ENCODE data around the gene SPATA13. TPM values are rescaled to one million over a fixed set of nuclear protein-coding genes. Genes with fewer than 3 reads are reported as not detected.

Gene SPATA13
- total RNA-seq, 1 donor from 2014 or later: 38.2 TPM

DNA sequence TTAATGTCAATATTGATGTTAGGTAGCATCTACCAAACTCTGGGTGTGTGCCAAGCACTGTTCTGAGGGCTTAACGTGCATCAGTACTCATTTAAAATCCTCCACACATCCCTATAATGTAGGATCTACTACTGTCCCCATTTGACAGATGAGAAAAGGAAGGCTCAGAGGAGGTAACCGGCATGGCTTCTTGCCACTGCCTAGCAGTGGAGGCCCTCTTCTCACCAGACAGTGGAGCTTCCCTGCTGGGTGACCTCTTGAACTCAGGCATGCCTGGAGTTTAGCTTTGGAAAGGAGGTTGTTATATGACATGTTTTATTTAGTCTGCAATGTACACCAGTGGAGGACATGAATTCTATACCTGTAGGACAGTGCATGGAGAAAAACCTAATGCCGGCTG is 2.1 kb downstream of the SPATA13 start:
- TF ChIP-seq, protein P1, sequence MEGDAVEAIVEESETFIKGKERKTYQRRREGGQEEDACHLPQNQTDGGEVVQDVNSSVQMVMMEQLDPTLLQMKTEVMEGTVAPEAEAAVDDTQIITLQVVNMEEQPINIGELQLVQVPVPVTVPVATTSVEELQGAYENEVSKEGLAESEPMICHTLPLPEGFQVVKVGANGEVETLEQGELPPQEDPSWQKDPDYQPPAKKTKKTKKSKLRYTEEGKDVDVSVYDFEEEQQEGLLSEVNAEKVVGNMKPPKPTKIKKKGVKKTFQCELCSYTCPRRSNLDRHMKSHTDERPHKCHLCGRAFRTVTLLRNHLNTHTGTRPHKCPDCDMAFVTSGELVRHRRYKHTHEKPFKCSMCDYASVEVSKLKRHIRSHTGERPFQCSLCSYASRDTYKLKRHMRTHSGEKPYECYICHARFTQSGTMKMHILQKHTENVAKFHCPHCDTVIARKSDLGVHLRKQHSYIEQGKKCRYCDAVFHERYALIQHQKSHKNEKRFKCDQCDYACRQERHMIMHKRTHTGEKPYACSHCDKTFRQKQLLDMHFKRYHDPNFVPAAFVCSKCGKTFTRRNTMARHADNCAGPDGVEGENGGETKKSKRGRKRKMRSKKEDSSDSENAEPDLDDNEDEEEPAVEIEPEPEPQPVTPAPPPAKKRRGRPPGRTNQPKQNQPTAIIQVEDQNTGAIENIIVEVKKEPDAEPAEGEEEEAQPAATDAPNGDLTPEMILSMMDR (IDR thresholded peaks at IDR 0.05): no peak
- H3K27me3 ChIP-seq: no peaks in the 10 kb centered on the region
- no peaks in the 10 kb centered on the region for H3K4me1 ChIP-seq
- H3K27ac ChIP-seq: no peak overlapping the region
- no peak for DNase-seq (ENCODE audit: low spot score in 2 of 2)
- H3K36me3 ChIP-seq: no peaks in the 10 kb centered on the region
- no peak overlapping the region for H3K4me3 ChIP-seq
- intact Hi-C loops (cut with DNase I): loop anchor here (5.0 kb wide), 1 partner anchor 55 kb away; no protein-coding TSS in a partner anchor
- no peaks in the 10 kb centered on the region for H3K9me3 ChIP-seq

DNA sequence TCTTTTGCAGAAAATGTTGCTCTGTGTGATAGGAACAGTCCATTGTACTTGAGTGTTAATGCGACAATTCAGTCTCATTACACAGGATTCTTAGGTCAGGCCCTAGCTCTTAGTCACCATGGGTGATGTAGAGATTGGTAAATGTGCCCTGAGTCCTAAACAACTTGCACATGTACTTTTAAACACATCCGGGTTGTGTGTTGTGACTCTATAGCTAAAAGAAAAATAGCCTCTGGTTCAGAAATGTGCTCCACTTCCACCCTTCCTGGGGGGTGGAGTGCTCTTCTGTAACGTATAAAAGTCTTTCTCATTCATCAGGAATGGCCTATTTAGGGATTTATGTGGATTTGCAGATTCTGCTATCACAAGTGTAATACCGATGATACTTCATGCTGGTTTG is 5.2 kb downstream of the SPATA13 start:
- Histone ChIP-seq H3K4me3 (no peak overlapping the region), H3K27me3 (no peaks in the 10 kb centered on the region), H3K27ac (no peak overlapping the region), H3K36me3 (no peaks in the 10 kb centered on the region), H3K9me3 (no peaks in the 10 kb centered on the region), H3K4me1 (no peaks in the 10 kb centered on the region)
- intact Hi-C loops (cut with DNase I): no loop called here
- TF ChIP-seq, protein P1 (IDR thresholded peaks at IDR 0.05): no peak
- DNase-seq (ENCODE audit: low spot score in 2 of 2): no peak

DNA sequence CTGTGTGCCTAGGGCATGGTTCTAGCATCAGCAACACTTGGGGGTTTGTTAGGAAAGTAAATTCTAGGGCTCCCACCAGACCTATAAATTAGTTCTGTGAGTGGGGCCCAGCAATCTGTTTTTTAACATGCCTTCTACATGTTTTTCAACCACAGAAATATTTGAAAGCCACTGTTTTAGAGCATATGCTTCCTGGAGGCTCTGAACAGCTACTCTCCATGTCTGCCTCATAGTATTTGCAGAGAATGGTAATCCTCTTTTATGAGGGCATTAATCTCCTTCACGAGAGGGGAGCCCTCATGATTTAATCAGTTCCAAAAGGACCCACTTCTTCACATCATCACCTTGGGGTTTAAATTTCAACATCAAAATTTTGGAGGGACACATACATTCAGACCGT is 6.0 kb downstream of the SPATA13 start:
- Histone ChIP-seq H3K4me3 (no peak overlapping the region), H3K9me3 (no peaks in the 10 kb centered on the region), H3K27me3 (no peaks in the 10 kb centered on the region), H3K36me3 (no peaks in the 10 kb centered on the region), H3K4me1 (no peaks in the 10 kb centered on the region), H3K27ac (no peak overlapping the region)
- DNase-seq (ENCODE audit: low spot score in 2 of 2): no peak
- intact Hi-C loops (cut with DNase I): no loop called here
- TF ChIP-seq, protein P1 (IDR thresholded peaks at IDR 0.05): no peak

DNA sequence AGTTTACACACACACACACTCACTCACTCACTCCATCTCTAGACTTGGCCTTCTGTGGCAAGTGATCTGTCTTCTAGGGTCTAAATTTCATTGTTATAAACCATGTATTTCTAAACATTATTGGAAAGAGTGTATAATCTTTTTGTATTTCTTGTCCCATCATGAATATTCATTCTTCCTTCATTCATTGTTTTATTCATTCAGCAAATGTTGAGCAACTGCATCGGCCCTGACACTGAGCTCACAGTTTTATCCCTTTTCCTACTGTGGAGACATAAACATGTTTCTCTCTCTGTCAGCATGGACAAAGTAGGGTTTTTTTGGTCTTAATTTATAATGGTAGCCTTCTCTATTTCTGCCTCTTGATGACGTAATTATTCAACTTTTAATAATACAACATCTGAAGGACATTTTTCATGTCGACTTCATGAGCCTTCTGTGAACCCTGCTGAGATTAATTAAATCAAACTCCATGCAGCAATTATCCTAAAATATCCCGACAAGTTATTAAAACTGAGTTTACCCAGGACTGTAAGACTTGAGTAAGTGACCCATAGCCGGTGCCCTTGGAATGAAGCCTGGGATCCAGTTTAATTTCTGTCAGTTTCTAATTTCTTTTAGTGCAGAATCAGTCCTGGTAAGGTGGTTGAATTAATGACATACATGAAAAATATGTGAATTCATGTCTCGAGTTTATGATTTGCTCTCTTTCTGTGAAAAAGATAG is 7.3 kb downstream of the SPATA13 start:
- Histone ChIP-seq H3K36me3 (no peaks in the 10 kb centered on the region), H3K27me3 (no peaks in the 10 kb centered on the region), H3K27ac (no peak overlapping the region), H3K4me1 (no peaks in the 10 kb centered on the region), H3K4me3 (no peak overlapping the region), H3K9me3 (no peaks in the 10 kb centered on the region)
- TF ChIP-seq, protein P1 (IDR thresholded peaks at IDR 0.05): no peak
- no peak for DNase-seq (ENCODE audit: low spot score in 2 of 2)
- intact Hi-C loops (cut with DNase I): no loop called here

DNA sequence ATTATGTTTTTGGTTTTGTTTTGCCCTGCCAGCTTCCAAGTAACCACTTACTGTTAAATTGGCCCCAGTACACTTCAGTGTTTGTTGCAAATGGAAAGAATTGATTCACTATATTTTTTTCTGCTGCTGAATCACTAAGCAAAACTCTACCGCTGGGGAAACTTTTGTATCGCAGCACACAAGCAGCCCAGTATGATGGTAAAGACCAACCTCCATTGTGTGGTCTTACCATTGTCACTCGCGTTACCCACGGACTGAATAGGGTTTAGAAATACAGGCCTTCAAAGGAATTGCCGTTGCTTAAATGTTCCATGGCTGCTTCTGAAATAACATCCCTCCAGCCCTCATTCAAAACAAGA is 7.9 kb downstream of the SPATA13 start:
- DNase-seq (ENCODE audit: low spot score in 2 of 2): no peak
- Histone ChIP-seq H3K27me3 (no peaks in the 10 kb centered on the region), H3K4me1 (no peaks in the 10 kb centered on the region), H3K36me3 (no peaks in the 10 kb centered on the region), H3K4me3 (no peak overlapping the region), H3K27ac (peak overlapping the region in 1 of 2 donors; percentile 31), H3K9me3 (no peaks in the 10 kb centered on the region)
- intact Hi-C loops (cut with DNase I): no loop called here
- TF ChIP-seq, protein P1 (IDR thresholded peaks at IDR 0.05): no peak

Measured in ascending aorta (tissue), 2 donors.